GM23338 (cell line): ENCODE measurements around the gene KDM4B. TPM values are rescaled to one million over a fixed set of nuclear protein-coding genes. Genes with fewer than 3 reads are reported as not detected.
A peak's percentile ranks its signal among the peaks of the same experiment; 100 is the strongest.

Experiments used
- ATAC-seq: fragments of 200-7000 bp; cut with Tn5 transposase; 3 replicates; pipeline ENCODE4 v1.9.1; 2020
- DNase-seq: peaks from one replicate; pipeline ENCODE4 v3.0.0-alpha.2; 2015; ENCODE audit warnings: low spot score
- H2AFZ ChIP-seq: fragments of 200-600 bp; sonication (generic); 2 replicates; pipeline ENCODE4 v1.8.0; 2016; ENCODE audit warnings: antibody characterized with exemption, mild to moderate bottlenecking, moderate library complexity
- H3F3A ChIP-seq: fragments of 200-600 bp; sonication (generic); replicated peaks from 2 replicates; pipeline ENCODE4 v1.8.0; 2017; ENCODE audit warnings: antibody characterized with exemption, mixed run types, low read depth
- H3K27ac ChIP-seq: fragments of 200-600 bp; sonication (generic); 2 replicates; pipeline ENCODE4 v1.6.1; 2016; ENCODE audit warnings: low read depth
- H3K27me3 ChIP-seq: fragments of 200-600 bp; sonication (generic); 2 replicates; pipeline ENCODE4 v1.8.0; 2016; ENCODE audit warnings: mild to moderate bottlenecking, mixed run types, moderate library complexity; ENCODE audit not compliant: insufficient read depth
- H3K36me3 ChIP-seq: fragments of 200-600 bp; sonication (generic); 2 replicates; pipeline ENCODE4 v1.8.0; 2016; ENCODE audit warnings: mild to moderate bottlenecking; ENCODE audit not compliant: insufficient read depth
- H3K4me1 ChIP-seq: fragments of 200-600 bp; sonication (generic); 2 replicates; pipeline ENCODE4 v1.8.0; 2016; ENCODE audit warnings: mild to moderate bottlenecking, moderate library complexity; ENCODE audit not compliant: insufficient read depth
- H3K4me2 ChIP-seq: fragments of 200-600 bp; sonication (generic); 2 replicates; pipeline ENCODE4 v1.7.1; 2017; ENCODE audit warnings: mixed run types
- H3K4me3 ChIP-seq: fragments of 200-600 bp; sonication (generic); 2 replicates; pipeline ENCODE4 v1.6.1; 2016; ENCODE audit warnings: mixed run types
- H3K79me2 ChIP-seq: fragments of 200-600 bp; sonication (generic); replicated peaks from 2 replicates; pipeline ENCODE4 v1.8.0; 2017; ENCODE audit warnings: mild to moderate bottlenecking; ENCODE audit not compliant: insufficient read depth
- H3K9me2 ChIP-seq: fragments of 200-600 bp; sonication (generic); 2 replicates; pipeline ENCODE4 v1.8.0; 2017; ENCODE audit not compliant: insufficient read depth
- H4K20me1 ChIP-seq: fragments of 200-600 bp; sonication (generic); replicated peaks from 2 replicates; pipeline ENCODE4 v1.8.0; 2017; ENCODE audit warnings: mild to moderate bottlenecking; ENCODE audit not compliant: insufficient read depth
- H3K27ac Mint-ChIP-seq: 2 replicates; pipeline ENCODE4 v1.8.0; 2020; ENCODE audit warnings: inconsistent platforms, mild to moderate bottlenecking, moderate library complexity, mixed read lengths
- H3K27me3 Mint-ChIP-seq: 3 replicates; pipeline ENCODE4 v1.8.0; 2022; ENCODE audit warnings: low read depth, mild to moderate bottlenecking, moderate library complexity, mixed read lengths, inconsistent platforms; ENCODE audit not compliant: insufficient read depth, poor library complexity
- H3K36me3 Mint-ChIP-seq: 3 replicates; pipeline ENCODE4 v1.8.0; 2021; ENCODE audit warnings: low read depth, mild to moderate bottlenecking, inconsistent platforms, moderate library complexity, mixed read lengths
- H3K4me1 Mint-ChIP-seq: 3 replicates; pipeline ENCODE4 v1.8.0; 2020; ENCODE audit warnings: mild to moderate bottlenecking, inconsistent platforms, mixed read lengths
- H3K4me3 Mint-ChIP-seq: 3 replicates; pipeline ENCODE4 v1.8.0; 2021; ENCODE audit warnings: moderate library complexity, mild to moderate bottlenecking, inconsistent platforms, mixed read lengths
- H3K9me3 Mint-ChIP-seq: 3 replicates; pipeline ENCODE4 v1.8.0; 2020; ENCODE audit warnings: moderate library complexity, mild to moderate bottlenecking, inconsistent platforms, mixed read lengths
- ETS1 ChIP-seq: IDR thresholded peaks from 2 replicates; pipeline ENCODE4 v1.6.1; 2016; ENCODE audit warnings: antibody characterized with exemption
- EZH2 ChIP-seq: fragments of 200-600 bp; sonication (generic); IDR thresholded peaks from one replicate; pipeline ENCODE4 v1.8.0; 2017; ENCODE audit warnings: antibody characterized with exemption, mild to moderate bottlenecking, low read depth; ENCODE audit not compliant: unreplicated experiment
- EZH2phosphoT487 ChIP-seq: fragments of 200-600 bp; sonication (generic); IDR thresholded peaks from one replicate; pipeline ENCODE4 v1.8.1; 2018; ENCODE audit warnings: antibody characterized with exemption; ENCODE audit not compliant: unreplicated experiment
- JUNB ChIP-seq: IDR thresholded peaks from one replicate; pipeline ENCODE4 v1.6.1; 2016; ENCODE audit warnings: antibody characterized with exemption; ENCODE audit not compliant: unreplicated experiment
- NANOG ChIP-seq: IDR thresholded peaks from 2 replicates; pipeline ENCODE4 v1.6.1; 2016; ENCODE audit warnings: antibody characterized with exemption, borderline replicate concordance
- ZNF114 ChIP-seq: fragments of 250-450 bp; sonication (Bioruptor Pico); IDR thresholded peaks from 2 replicates; pipeline ENCODE4 v1.5.0; 2020; ENCODE audit warnings: mild to moderate bottlenecking, moderate library complexity
- ZNF331 ChIP-seq: fragments of 250-450 bp; sonication (Bioruptor Pico); IDR thresholded peaks from 2 replicates; pipeline ENCODE4 v1.5.0; 2020; ENCODE audit warnings: low read depth, mild to moderate bottlenecking, moderate library complexity
- ZNF462 ChIP-seq: fragments of 250-450 bp; sonication (Bioruptor Pico); IDR thresholded peaks from 2 replicates; pipeline ENCODE4 v1.5.0; 2020; ENCODE audit warnings: mild to moderate bottlenecking, moderate library complexity
- polyA plus RNA-seq: library from polyadenylated mRNA; unstranded; fragments of >200 nt; fragmentation: Nextera tagmentation; extraction: Ambion mirVana; gene quantifications from 2 replicates; pipeline ENCODE4 v1.2.1, GENCODE V29; 2016
- total RNA-seq: library from RNA; depleted of rRNA; stranded (reverse); fragments of >200 nt; shearing (Covaris generic); gene quantifications from 2 replicates; pipeline ENCODE4 v1.2.3, GENCODE V29; 2014

KDM4B gene
- total and polyA plus RNA-seq, 2 experiments from 2014 or later, result 9.1 to 27.6 TPM

GRCh38 chr19:4977299-4978174 is 8.6 kb downstream of the KDM4B start:
- ATAC-seq, result no peak
- DNase-seq, result no peak
- H3K9me2 ChIP-seq, result no peaks in the 10 kb centered on the region
- no peak overlapping the region for H3K4me2 ChIP-seq
- peaks cover 98% of the 10 kb centered on the region for H3K79me2 ChIP-seq
- no peaks in the 10 kb centered on the region for H3K36me3 ChIP-seq
- H3K27ac ChIP-seq, result 0 out of 2 replicates have a peak overlapping the region, but pooled peaks have one; percentile 26
- no peak for TF ChIP-seq ZNF114
- TF ChIP-seq ETS1, result no peak
- TF ChIP-seq NANOG, result no peak
- no peak for TF ChIP-seq EZH2phosphoT487
- TF ChIP-seq EZH2, result no peak
- no peak for TF ChIP-seq ZNF462 (CRISPR knock-in tag)
- TF ChIP-seq JUNB, result no peak
- no peak for TF ChIP-seq ZNF331
- no peaks in the 10 kb centered on the region for H3K4me1 ChIP-seq
- Mint-ChIP-seq H3K27ac (no peak overlapping the region), H3K9me3 (no peaks in the 10 kb centered on the region), H3K4me3 (no peak overlapping the region), H3K36me3 (no peaks in the 10 kb centered on the region; the same call in 2 of the 3 replicates), H3K4me1 (peaks cover 16% of the 10 kb centered on the region), H3K27me3 (peaks cover 11% of the 10 kb centered on the region)
- no peak overlapping the region for H2AFZ ChIP-seq
- 0 out of 2 replicates have a peak, but pooled peaks cover 3% of the 10 kb centered on the region for H3F3A ChIP-seq
- peaks cover 39% of the 10 kb centered on the region for H4K20me1 ChIP-seq
- H3K4me3 ChIP-seq, result no peak overlapping the region
- no peaks in the 10 kb centered on the region for H3K27me3 ChIP-seq
